AG20443 (cell line): ENCODE measurements around the gene DDX46.
"Not testable (repeated sequence)": the region's sequence is repeated elsewhere in the genome, so short reads cannot be mapped to it uniquely, and the experiment has no call there.

Source experiments
- DNase-seq: peaks from one replicate; pipeline ENCODE4 v3.0.0; 2012; ENCODE audit warnings: low spot score, mixed read lengths

The DDX46 gene

GRCh38 chr5:134758504-134759341 is at the start of gene DDX46:
Gene DDX46, plus strand, starts transcription at chr5:134758779. Its CDS starts 160 bp downstream, at chr5:134758939.
- peak; percentile 98 for DNase-seq

DNA sequence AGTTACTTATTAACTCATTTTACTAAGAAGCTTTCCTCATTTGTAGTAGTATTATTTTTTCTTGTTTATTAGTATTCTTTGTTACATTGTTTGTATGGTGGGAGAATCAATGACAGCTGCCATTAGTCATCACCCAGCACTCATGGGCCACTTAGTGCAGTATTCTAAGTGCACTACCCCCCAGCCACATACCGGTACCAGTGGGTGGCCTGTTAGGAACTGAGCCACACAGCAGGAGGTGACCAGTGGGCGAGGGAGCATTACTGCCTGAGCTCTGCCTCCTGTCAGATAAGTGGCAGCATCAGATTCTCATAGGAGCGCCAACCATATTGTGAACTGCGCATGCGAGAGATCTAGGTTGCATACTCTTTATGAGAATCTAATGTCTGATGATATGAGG is 44.5 kb upstream of the DDX46 start:
- DNase-seq: no peak

GRCh38 chr5:134714541-134714940 is 44.0 kb upstream of the DDX46 start:
- no peak for DNase-seq

GRCh38 chr5:134715466-134715865 is 43.1 kb upstream of the DDX46 start:
- not testable (repeated sequence) for DNase-seq

DNA sequence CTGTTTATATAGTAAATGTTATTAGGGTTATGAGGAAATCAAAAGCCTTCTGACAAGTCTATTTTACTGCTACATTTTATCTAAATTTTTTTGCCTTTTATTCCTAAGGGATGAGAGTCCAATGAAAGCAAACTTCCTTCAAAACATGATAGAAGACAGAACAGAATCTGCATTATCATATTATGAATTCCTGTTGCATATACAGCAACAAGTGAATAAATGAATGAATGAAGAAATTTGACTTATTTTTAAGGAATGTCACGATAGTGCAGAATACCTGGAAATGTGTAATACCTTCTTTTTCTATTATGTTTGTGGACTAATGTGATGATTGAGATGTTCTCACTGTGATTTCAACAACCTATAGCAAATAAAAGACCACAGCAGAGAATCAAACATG is 33.7 kb upstream of the DDX46 start:
- DNase-seq: no peak

DNA sequence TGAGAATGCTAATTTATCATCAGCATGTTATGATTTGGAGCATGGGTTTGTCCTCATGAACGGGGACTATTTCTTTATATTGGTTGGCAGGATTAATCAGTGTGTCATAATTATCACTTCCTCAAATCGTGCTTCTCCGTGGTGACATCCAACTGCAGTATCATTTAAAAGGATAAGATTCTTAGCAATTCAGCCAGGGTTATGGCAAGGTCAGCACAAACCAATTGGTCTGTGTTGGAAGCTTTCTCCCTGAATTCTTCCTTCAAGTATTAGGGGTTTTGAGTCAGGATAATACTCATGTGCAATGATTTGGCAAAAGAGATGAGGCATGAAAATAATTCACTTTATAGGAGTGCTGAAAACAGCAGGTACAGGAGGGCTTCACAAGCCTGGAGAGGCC is 25.8 kb upstream of the DDX46 start:
- DNase-seq: no peak

GRCh38 chr5:134735243-134735642 is 23.3 kb upstream of the DDX46 start:
- no peak for DNase-seq

DNA sequence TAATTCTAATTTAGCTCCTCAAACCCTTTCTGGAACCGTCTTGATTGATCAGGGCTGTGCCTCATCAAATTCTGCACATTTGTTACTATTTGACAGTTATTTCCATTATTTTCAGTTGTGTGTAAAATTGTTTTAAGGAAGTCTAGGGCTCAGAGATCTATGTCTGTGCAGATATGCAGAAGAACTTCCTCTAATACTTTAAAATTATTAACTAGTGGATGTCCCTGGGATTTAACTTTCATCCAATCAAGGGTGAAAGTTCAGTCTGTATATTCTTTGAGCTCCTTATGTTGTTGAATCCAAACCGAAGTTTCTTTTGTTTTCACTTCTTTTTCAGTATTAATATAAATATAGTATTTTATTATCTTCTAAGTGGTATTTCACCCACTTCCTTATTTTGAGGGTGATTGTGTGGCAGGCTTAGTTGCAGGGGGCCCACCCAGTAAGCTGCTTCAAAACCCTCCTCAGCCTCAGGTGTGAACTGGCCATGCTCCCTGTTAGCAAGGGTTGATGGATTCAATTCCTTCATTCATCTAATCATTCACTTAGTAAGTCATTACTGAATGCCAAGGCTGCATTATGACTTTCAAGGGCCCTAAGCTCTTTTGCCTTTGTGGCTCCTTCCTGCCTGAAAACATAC is 22.3 kb upstream of the DDX46 start:
- DNase-seq: no peak

DNA sequence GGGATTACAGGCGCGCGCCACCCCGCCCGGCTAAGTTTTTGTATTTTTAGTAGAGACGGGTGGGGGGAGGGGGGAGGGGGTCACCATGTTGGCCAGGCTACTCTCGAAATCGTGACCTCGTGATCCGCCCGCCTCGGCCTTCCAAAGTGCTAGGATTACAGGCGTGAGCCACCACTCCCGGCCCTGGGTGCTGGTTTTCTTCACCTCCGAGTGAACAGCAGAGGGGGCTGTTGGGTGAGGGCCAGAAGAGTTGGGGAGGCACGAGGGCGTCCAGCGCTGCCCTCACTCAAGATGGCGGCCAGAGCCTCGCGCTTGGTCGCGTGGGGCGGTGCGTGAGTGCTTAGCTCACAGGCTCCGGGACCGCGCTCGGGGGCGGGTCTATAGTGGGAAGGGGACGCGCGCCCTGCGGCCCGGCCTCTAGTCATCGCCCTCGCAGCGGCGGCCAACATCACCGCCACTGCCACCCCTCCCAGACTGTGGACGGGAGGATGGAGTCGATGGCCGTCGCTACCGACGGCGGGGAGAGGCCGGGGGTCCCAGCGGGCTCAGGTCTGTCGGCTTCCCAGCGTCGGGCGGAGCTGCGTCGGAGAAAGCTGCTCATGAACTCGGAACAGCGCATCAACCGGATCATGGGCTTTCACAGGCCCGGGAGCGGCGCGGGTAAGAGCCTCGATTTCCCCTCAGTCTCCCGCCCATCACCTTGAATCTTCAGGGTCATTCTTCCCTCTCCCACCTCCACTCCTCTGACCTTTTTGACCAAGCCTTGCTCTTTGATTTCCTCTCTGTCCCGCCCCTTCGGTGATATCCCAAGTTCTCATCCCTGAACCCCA is 20.2 kb upstream of the DDX46 start, which contains the start of gene CAMLG:
TSS of gene CAMLG (plus strand) at position 416 of the 830 bp plus-strand sequence. CDS start at position 489, 73 bp downstream.
- DNase-seq: peak; percentile 97

GRCh38 chr5:134738963-134739661 is 19.5 kb upstream of the DDX46 start:
- peak; percentile 46 for DNase-seq

- DNase-seq: no peak
These were observed 17.5 kb upstream of the DDX46 start for GRCh38 chr5:134741052-134741451.

- no peak for DNase-seq
These were observed 16.4 kb upstream of the DDX46 start for GRCh38 chr5:134742134-134742533.

- no peak for DNase-seq
These were observed 9.2 kb upstream of the DDX46 start for GRCh38 chr5:134749415-134749814.

- DNase-seq: no peak
These were observed 439 bp upstream of the DDX46 start for GRCh38 chr5:134758176-134758503.

GRCh38 chr5:134767528-134768291 is 9.1 kb downstream of the DDX46 start:
- DNase-seq: not testable (repeated sequence)

GRCh38 chr5:134769206-134769605 is 10.6 kb downstream of the DDX46 start:
- no peak for DNase-seq

- DNase-seq: no peak
These were observed 14.0 kb downstream of the DDX46 start for GRCh38 chr5:134772461-134773125.

DNA sequence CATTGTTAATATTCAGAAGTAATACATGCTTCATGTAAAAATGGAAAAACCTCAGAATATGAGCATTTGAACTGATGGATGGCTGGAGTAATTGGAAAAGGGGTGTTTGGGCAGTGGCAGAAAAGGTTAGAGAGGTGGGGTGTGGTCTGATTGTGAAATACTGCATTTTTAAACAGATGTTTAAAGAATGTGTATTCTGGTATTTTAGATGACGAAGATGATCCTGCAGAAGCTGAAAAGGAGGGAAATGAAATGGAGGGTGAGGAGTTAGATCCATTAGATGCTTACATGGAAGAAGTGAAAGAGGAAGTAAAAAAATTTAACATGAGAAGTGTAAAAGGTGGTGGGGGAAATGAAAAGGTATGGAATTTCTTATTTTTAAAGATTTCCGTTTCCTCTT is 18.8 kb downstream of the DDX46 start:
- DNase-seq: no peak

DNA sequence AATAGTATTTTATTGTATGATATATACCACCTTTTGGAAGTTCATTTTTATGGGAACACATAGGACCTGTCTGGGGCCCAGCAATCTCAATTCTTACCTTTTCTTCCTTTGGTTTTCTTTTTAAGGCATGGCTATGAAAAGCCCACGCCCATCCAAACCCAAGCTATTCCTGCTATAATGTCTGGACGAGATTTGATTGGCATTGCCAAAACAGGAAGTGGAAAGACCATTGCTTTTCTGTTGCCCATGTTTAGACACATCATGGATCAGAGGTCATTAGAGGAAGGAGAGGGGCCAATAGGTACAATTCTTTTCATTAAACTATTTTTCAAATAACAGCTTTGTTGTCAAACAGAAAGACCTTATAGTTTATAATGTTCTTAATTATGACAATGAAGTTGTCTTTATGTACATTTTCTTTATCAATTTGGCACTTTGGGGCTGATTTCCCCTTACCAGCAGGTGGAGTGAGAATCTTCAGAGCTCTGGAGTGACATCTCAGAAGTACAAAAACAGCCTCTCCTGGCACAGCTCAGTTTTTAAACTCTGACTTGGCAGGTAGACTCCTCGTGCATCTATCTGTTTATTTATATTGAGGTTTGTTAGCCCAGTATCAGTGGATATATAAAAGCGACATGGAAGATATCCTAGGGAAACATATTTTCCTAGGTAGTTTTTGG is 25.8 kb downstream of the DDX46 start:
- peak; percentile 8 for DNase-seq
